HG03439 (cell line): ENCODE measurements around the gene TNFRSF13B.
"Not testable (repeated sequence)": the region's sequence is repeated elsewhere in the genome, so short reads cannot be mapped to it uniquely, and the experiment has no call there.

Experiments used
- ATAC-seq: cut with Tn5 transposase; IDR thresholded peaks from one replicate; pipeline ENCODE4 v1.9.1; 2021; ENCODE audit warnings: mild to moderate bottlenecking, moderate library complexity; ENCODE audit not compliant: unreplicated experiment

TNFRSF13B gene

DNA sequence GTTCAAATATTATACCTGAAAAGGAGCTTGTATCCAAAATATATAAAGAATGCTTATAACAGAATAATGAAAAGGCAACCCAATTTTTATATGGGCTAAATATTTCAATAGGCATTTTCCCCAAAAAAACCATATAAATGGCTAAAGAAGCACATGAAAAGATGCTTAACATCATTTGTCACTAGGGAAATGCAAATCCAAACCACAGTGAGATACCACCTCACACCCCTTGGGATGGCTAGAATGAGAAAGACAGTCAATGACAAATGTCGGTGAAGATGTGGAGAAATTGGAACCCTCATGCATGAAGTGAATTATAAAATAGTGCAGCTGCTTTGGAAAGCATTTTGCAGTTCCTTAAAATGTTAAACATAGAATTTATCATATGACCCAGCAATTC is 3.1 kb downstream of the TNFRSF13B start:
- ATAC-seq = no peak

DNA sequence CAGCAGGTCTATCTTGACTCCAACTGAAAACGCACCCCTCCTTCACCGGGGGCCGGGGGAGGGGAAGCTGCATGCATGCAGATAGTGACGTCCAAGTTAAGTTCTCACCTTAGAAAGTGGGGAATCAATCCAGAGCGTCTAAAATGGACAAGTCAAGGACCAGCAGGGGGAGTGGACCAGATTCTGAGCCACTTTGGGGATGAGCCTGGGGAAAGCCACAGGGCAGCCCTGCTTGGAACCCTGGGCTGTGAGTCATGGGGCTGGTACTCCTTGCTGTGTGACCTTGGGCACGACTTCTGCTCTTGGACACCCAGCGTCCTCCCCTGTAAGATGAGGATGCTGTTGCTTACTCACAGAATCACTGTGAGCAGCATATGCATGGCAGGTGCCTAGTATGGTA is 9.1 kb downstream of the TNFRSF13B start:
- no peak for ATAC-seq

DNA sequence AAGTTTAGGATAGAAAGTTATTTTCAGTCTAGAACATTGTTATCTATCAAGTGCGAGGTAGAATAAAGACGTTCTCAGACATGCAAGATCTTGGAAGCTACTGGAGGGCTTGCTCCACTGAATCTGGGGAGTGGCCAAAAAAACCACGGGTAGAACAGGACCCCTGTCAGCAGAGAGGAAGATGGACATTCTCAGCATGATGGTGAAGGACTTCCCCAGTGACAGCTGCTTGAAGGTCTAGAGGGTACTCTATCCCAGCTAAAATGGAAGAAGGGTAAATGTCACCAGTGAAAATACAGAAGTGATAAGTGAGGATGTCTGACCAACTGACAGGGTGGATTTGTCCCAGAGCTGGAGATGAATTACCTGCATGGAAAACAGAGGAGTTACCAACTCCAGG is 10.1 kb downstream of the TNFRSF13B start:
- no peak for ATAC-seq

DNA sequence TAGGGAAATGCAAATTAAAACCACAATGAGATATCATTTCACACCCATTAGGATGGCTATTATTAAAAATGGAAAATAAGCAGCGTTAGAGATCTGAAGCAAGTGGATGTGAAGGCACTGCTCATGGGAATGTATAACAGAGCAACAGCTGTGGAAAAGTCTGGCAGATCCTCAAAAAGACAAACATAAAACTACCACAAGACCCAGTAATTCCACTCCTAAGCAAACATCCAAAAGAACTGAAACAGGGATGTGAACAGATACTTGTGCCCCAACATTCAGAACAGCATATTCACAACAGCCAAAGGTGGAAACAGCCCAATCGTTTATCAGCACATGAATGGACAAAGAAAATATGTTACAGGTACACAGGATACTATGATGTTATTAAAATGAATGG is 10.9 kb downstream of the TNFRSF13B start:
- ATAC-seq = not testable (repeated sequence)

DNA sequence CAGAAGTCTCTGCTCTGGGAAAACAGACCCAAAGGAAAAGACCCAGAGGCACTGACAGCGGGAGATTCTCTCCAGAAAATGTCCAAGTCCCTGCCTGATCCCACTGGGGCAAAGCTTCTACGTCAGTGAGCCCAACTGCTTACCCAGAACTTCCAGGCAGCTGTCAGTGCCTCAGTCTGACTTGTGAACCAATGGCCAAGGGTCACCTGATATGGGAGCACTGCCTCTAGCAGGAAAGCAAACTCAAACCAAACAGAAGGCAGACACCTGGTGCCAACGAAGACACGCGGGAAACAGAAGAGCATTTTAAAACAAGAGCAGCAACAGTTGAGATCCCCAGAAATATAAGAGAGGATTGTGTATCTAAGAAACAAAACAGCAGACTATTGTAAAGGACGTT is 16.9 kb downstream of the TNFRSF13B start:
- ATAC-seq = not testable (repeated sequence)

DNA sequence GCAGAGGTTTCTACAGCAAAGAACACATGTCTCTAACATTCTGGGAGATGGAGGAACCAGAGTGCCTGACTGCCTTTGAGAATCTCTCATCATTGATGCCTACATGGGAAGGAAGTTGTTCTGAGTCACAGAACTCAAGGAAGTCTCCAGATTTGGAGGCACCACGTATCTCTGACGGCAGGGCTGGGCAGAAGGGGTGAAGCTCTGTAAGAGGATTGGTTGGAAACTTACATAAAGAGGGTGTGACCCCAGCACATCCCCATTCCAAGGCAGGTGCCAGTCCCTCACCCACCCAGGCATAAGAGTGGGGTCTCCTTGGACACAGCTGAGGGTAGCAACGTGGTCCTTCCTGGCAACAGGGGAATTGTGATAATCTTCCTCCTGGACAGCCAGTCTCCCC is 17.4 kb downstream of the TNFRSF13B start:
- ATAC-seq = no peak

DNA sequence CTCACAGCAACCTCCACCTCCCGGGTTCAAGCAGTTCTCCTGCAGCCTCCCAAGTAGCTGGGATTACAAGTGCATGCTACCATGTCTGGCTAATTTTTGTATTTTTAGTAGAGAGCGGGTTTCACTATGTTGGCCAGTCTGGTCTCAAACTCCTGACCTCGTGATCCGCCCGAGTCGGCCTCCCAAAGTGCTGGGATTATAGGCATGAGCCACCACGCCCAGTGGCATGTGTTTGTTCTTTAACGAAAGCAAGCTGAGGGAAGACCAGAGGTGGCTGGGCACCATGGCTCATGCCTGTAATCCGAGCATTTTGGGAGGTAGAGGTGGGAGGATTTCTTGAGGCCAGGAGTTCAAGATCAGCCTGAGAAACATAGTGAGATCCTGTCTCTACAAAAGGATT is 18.1 kb downstream of the TNFRSF13B start:
- no peak for ATAC-seq

DNA sequence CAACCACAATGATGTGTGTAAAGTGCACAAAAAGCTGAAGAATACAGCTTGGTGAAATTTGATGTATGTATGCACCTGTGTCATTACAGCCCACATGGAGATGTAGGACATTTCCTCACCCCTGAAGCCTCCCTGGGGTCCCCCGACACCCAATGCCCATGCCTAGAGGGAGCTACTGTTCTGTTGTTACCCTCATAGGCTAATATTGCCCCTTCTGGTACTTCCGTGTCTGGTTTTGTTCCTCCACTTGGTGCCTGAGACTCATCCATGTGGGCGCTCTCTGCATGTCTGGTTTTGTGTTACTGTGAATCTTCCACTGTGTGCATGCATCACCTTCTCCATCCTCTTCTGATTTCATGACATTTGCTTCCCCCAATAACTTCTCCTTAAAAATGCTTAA is 18.6 kb downstream of the TNFRSF13B start:
- no peak for ATAC-seq

DNA sequence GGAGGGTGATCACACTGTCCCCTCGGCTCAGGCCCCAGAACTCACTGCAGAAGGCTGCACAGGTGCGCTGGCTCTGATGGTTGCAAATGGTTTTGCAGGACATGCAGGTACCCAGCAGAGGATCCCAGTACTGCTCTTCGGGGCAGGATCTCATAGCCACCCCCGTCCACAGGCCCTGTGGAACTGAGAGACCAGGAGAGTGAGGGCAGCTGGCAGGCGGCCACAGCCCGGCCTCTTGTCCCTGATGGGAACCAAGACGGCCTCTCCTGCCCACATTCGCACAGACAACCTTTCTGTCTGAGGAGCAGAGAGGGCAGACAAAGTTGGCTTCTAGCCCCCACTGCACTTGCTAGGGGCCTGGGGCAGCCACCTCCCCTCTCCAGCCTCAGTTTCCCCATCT is 19.5 kb downstream of the TNFRSF13B start:
- ATAC-seq = no peak

DNA sequence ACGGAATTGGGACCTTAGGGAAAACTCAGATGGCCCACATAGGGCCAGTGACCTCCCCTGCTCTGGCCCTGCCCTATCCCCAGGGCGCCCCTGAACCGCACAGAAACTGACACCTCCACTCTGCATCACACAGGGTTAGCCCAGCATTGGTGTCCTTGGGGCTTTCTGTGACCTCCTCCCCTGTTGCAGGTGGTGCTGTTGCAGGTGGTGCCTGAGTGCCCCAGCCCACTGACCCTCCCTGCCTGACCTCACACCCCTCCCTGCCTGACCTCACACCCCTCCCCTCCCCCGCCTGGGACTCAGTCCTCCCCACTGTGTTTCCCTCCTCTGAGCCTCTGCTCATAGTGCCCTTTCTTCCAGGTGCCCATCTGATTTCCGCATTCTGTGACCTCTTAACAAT is 21.4 kb downstream of the TNFRSF13B start:
- ATAC-seq = no peak

DNA sequence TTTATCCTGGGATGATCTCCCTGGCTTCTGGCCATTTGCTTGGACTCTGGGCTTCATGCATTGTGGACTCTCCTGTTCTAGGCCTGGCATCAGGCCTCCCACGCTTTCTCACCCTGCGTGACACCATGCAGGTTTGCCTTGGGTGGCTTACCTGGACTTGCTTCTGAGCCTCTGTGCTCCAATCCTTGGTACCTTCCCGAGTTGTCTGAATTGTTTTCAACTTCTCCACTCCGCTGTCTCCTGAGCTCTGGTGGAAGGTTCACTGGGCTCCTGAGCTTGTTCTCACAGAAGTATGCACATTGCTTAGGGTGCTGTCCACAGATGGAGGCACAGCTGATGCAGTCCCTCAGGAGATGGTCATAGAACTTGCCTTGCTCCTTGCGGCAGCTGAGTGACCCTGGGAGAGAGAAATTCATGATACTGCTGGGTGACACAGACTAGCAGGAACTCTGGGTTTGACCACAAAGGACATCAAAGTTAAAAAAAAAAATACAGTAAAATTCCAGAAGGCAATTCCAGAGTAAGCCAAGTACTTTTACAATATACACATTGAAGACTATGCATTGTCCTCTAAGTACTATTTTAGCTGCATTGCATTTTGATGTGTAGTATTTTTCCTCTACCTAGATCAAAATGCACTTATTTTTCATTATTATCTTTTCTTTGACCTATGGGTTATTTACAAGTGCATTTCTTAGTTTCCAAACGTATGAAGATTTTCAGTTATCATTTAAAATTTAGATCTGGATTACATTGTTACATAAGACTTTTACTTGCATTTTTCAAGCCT is 23.1 kb downstream of the TNFRSF13B start:
- ATAC-seq = no peak

DNA sequence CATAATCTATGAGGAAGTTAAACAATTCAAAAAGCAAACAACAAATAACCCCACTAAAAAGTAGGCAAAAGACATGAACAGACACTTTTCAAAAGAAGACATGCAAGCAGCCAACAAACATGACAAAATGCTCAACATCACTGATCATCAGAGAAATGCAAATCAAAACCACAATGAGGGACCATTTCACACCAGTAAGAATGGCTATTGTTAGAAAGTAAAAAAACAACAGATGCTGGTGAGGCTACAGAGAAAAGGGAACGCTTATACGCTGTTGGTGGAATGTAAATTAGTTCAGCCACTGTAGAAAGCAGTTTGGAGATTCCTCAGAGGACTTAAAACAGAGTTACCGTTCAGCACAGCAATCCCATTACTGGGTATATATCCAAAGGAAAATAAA is 24.4 kb downstream of the TNFRSF13B start:
- peak; percentile 48 for ATAC-seq

DNA sequence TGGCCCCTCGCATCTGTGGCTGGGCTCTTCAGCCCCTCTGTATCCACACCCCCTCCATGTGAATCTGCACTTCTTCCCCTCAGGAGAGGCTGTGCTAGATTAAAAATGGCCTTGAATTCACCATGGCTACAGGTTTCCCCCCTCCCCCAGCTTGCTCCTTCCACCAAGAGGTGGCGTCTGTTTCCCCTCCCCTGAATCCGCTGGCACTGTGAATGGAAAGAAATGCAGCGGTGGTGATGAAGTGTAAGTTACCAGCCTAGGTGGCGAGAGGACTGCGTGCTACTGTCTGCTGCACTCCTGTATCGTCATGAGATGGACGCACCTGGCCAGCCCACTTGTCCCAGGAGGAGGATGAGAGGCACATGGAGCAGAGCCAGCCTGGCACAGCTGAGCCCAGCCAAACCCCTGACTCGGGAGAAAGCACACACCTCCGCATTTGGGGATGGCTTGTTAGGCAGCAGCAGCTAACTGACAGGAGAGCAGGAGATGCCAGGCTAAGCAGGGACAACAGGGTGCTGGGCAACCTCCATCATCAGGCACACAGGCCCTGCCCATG is 26.2 kb downstream of the TNFRSF13B start:
- no peak for ATAC-seq

DNA sequence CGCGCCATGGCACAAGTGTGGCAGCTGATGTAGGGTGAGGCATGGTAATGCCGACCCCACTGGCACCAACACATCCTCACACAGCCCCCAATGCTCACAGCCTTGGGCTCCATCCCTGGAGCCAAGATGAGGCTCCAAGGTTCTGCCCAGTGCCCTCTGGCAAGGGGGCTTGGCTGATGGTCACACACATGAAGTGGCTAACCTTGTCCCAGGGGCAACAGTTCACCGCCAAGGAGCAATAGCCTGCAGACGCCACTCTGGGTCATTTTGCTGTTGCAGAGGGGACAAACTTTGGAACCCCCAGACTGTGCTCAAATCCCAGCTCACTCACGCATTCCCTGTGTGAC is 26.8 kb downstream of the TNFRSF13B start:
- no peak for ATAC-seq

DNA sequence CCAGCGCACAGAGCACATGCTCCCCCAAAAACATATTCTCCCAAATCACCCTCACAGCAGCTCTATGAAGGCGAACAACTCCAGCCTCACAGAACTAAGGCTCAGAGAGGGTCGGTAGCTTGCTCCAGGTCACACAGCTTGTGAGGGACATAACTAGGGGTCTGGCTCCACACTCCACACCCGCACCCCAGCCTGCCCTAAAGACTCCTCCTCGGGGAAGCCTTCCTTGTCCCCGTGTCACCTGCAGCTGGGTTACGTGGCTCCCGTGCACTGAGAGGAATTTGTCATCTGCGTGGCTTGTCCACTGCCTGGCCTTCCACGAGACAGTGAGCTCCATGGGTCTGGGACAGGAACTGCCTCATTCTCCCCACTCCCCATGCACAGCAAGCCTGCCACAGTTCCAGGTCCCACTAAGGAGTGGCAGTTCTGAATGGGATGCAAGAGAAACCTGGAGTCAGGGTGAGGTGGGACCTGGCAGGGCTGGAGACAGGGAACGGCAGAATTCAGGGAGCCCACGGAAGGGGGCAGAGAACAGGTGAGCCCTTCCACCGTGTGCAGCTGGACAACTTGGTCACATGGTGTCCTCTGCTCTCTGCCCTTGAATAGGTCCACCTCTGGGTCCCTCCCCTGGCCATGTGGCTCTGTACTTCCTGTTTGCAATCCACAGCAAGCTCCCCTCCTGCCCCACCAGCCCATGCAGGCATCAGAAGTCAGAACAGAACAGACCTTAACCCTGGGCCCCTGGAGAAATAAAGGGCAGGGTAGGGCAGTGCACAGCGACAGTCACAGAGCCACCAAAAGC is 27.4 kb downstream of the TNFRSF13B start:
- ATAC-seq = no peak

DNA sequence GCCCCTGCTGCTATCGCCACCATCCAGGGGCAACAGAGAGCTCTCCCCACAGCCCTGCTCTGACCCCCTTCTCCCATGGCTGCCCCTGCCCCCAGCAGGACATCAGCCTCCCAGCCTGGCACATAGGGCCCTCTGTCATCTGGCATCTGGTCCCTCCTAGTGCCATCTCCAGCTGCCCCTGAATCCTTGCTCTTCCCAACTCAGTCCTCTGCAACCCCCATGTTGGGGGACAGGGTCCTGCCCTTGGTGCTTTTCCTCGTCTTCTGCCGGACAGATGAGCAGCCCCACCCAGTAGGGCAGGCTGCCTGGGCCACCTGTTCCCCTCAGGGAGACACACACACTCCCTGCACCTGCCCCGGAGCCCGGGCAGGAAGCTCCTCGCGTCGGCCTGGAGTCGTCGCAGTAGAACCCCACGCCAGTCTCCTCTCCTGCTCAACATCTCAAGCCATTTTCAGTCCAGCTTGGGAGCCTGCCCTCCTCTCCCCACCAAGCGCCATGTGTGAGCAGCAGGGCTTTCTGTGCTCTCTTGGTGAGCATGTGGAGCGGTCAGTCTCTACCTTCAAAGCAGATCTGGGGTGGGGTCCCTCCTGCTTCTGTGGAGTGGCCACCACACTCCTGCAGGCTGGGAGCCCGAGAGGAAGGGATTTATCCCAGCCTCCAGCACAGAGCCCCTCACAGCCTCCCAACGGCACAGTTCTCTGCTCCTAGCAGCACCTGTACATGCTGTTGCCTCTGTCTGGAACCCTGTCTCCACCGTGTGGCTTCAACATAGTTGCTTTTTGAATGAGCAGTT is 28.2 kb downstream of the TNFRSF13B start:
- ATAC-seq = no peak

DNA sequence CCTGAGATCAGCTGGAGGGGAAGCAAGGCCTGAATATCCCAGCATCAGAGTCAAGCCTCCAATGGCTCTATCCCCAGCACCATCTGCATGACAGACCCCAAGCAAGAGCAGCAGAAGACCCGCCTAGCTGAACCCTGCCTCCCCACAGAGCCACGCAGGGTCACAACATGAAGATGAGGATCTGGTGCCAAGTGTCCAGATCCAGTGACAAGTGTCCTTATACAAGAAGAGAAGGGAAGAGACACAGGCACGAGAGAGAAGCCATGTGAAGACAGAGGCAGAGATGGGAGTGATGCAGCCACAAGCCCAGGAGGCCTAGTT is 28.9 kb downstream of the TNFRSF13B start:
- no peak for ATAC-seq

DNA sequence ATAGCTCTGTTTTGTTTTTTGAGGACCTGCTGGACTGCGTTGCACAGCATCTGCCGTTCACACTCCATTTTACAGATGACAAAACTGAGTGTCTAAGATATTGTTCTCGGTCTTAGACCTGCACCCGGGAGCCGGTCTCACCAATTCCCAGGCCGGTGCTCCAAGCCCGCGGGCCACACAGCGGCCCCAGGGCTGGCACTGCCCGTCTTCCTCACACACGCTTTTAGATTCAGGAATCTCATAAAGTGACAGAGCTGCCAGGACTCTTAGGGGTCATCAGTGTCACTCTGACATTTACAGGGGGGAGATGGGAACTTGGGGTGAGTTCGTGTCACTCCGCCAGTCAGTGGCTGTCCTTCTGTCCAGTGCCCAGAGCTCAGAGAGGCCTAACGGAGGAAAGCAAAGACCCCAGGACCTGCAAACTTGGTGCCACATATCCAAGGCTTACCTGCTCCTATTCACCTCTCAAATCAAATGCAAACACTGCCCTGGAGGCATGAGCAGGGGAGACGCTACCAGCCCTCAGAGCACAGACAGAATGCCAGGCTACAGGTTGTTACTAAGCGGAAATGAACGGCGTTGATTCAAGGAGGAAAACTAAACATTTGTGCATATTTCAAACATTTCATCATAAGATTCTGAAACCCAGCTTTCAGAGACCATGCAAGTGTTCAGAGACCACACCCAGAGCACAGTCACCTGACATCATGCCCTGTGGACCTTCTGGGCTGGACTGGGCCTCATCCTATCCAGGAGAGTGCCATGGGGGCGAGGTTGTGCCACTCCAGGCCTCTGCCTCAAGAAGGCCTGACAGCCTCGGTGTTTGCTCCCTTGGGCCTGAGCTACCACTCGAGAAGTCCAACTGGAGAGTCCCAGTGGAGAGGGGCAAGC is 29.5 kb downstream of the TNFRSF13B start:
- no peak for ATAC-seq

DNA sequence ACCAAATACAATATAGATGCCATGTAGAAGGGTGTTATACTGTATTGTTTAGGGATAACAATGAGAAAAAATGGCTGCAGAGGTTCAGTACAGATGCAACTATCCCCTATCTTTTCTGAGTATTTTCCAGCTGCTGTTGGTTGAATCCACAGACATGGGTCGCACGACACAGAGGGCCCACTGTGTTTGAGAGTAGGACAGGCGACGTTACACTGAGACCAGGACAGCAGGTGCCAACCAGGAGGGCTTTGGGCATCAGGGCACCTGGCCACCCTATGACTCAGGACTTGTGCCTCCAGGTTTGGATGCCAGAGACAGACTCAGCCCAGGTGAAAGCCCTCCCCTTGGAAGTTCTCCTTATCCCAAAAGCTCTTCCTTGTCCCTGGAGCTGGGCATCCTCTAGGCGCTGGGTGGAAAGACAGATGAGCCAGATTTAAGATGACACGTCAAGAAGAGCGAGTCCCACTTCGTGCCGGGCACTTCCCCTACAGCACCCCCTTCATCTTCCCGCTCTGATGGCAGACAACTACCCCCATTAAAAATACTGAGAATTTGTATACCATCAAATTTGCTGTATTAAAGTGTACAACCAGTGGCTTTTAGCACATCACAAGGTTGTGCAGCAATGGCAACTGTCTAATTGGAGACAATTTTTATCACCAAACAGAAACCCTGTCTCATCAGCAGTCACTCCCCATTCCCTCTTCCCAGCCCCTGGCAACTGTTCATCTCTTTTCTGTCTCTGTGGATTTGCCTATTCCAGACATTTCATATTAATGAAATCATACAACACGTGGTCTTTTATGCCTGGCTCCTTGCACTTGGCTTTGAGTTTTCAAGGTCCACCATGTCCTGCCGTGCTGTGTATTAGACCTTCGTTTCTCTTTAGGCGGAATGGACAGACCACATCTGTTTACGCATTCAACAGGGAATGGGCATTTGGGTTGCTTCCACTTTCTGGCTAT is 30.6 kb downstream of the TNFRSF13B start:
- ATAC-seq = no peak
